Kidney epithelial cell (primary cell): ENCODE results near the gene BRAT1. TPM values are rescaled to one million over a fixed set of nuclear protein-coding genes. Genes with fewer than 3 reads are reported as not detected.

Source experiments
- DNase-seq: peaks from one replicate; pipeline ENCODE4 v3.0.0-alpha.2; 2010; ENCODE audit warnings: low read depth
- H3K27me3 ChIP-seq: 2 replicates; pipeline ENCODE4 v1.6.0; 2011; ENCODE audit warnings: low read length; ENCODE audit not compliant: control insufficient read depth, insufficient read depth
- H3K36me3 ChIP-seq: 2 replicates; pipeline ENCODE4 v1.5.1; 2011; ENCODE audit warnings: low read length; ENCODE audit not compliant: control insufficient read depth, insufficient read depth
- H3K4me3 ChIP-seq: 2 replicates; pipeline ENCODE4 v1.5.1; 2011; ENCODE audit warnings: low read depth, mild to moderate bottlenecking, control low read depth, low read length
- CTCF ChIP-seq: IDR thresholded peaks from 2 replicates; pipeline ENCODE4 v1.5.1; 2011; ENCODE audit warnings: mild to moderate bottlenecking, moderate library complexity, low read length, control low read depth, inconsistent platforms; ENCODE audit not compliant: insufficient read depth, poor library complexity, severe bottlenecking
- total RNA-seq: library from RNA; depleted of rRNA; stranded (reverse); fragments of >200 nt; gene quantifications from 2 replicates; pipeline ENCODE4 v1.2.3, GENCODE V29; 2015

BRAT1 gene
- total RNA-seq, 1 donor from 2014 or later: 40.1 TPM

GRCh38 chr7:2546776-2547586, 8.3 kb downstream of the BRAT1 start:
- TF ChIP-seq CTCF: no peak

GRCh38 chr7:2545746-2546425, 9.4 kb downstream of the BRAT1 start:
- no peak for TF ChIP-seq CTCF
- H3K36me3 ChIP-seq: no peaks in the 10 kb centered on the region

More at GRCh38 chr7:2546776-2547586, 8.3 kb downstream of the BRAT1 start:
- H3K4me3 ChIP-seq: no peak overlapping the region
- no peak for DNase-seq
- H3K27me3 ChIP-seq: no peaks in the 10 kb centered on the region
- H3K36me3 ChIP-seq: no peaks in the 10 kb centered on the region

GRCh38 chr7:2544541-2545188, 10.7 kb downstream of the BRAT1 start:
- Histone ChIP-seq H3K27me3 (no peaks in the 10 kb centered on the region), H3K4me3 (no peak overlapping the region), H3K36me3 (no peaks in the 10 kb centered on the region)
- DNase-seq: no peak
- TF ChIP-seq CTCF: no peak

More at GRCh38 chr7:2545746-2546425, 9.4 kb downstream of the BRAT1 start:
- Histone ChIP-seq H3K4me3 (no peak overlapping the region), H3K27me3 (no peaks in the 10 kb centered on the region)
- DNase-seq: no peak

GRCh38 chr7:2542916-2543871, 12.1 kb downstream of the BRAT1 start:
- no peak for TF ChIP-seq CTCF
- no peaks in the 10 kb centered on the region for H3K36me3 ChIP-seq
- no peaks in the 10 kb centered on the region for H3K27me3 ChIP-seq

More at GRCh38 chr7:2542916-2543871, 12.1 kb downstream of the BRAT1 start:
- no peak for DNase-seq
- no peak overlapping the region for H3K4me3 ChIP-seq
